CD4-positive, alpha-beta T cell treated with Interleukin-17A for 1 hour (primary cell): ENCODE data around the gene EFCAB5.
"Not testable (repeated sequence)": the region's sequence is repeated elsewhere in the genome, so short reads cannot be mapped to it uniquely, and the experiment has no call there.

ENCODE experiments used
- DNase-seq: peaks from one replicate; pipeline ENCODE4 v3.0.0-alpha.2; 2020

Gene EFCAB5

GRCh38 chr17:30021708-30022317 is 80.4 kb downstream of the EFCAB5 start:
- peak; percentile 58 for DNase-seq

GRCh38 chr17:30025325-30025724 is 83.9 kb downstream of the EFCAB5 start:
- not testable (repeated sequence) for DNase-seq

- no peak for DNase-seq
Observed at GRCh38 chr17:30027676-30028075, 86.2 kb downstream of the EFCAB5 start.

GRCh38 chr17:30031214-30031869 is 89.9 kb downstream of the EFCAB5 start:
- no peak for DNase-seq

- no peak for DNase-seq
Observed at GRCh38 chr17:30035369-30035768, 93.9 kb downstream of the EFCAB5 start.

- DNase-seq, result not testable (repeated sequence)
Observed at GRCh38 chr17:30040719-30041518, 99.5 kb downstream of the EFCAB5 start.

- no peak for DNase-seq
Observed at GRCh38 chr17:30041551-30041950, 100.1 kb downstream of the EFCAB5 start.

GRCh38 chr17:30062372-30062771 is 120.9 kb downstream of the EFCAB5 start:
- DNase-seq, result no peak

GRCh38 chr17:30064738-30065137 is 123.3 kb downstream of the EFCAB5 start:
- DNase-seq, result no peak

- no peak for DNase-seq
Observed at GRCh38 chr17:30068465-30068864, 127.0 kb downstream of the EFCAB5 start.

- no peak for DNase-seq
Observed at GRCh38 chr17:30074254-30074653, 132.8 kb downstream of the EFCAB5 start.

GRCh38 chr17:30074730-30075129 is 133.3 kb downstream of the EFCAB5 start:
- DNase-seq, result no peak

- no peak for DNase-seq
Observed at GRCh38 chr17:30082773-30083172, 141.3 kb downstream of the EFCAB5 start.

GRCh38 chr17:30084788-30085187 is 143.4 kb downstream of the EFCAB5 start:
- no peak for DNase-seq

GRCh38 chr17:30086896-30087295 is 145.5 kb downstream of the EFCAB5 start:
- no peak for DNase-seq

GRCh38 chr17:30087431-30087830 is 146.0 kb downstream of the EFCAB5 start:
- not testable (repeated sequence) for DNase-seq

- DNase-seq, result no peak
Observed at GRCh38 chr17:30091121-30091670, 149.8 kb downstream of the EFCAB5 start.

- no peak for DNase-seq
Observed at GRCh38 chr17:30091771-30092170, 150.3 kb downstream of the EFCAB5 start.

- no peak for DNase-seq
Observed at GRCh38 chr17:30092886-30093285, 151.5 kb downstream of the EFCAB5 start.

- peak; percentile 74 for DNase-seq
Observed at GRCh38 chr17:30093463-30094147, 152.2 kb downstream of the EFCAB5 start.

GRCh38 chr17:30095507-30096244 is 154.2 kb downstream of the EFCAB5 start:
- peak; percentile 26 for DNase-seq

GRCh38 chr17:30101686-30102390 is 160.4 kb downstream of the EFCAB5 start:
- no peak for DNase-seq
